PC-9 (cell line): ENCODE measurements around the gene INPP5J.

Experiments used
- EZH2 ChIP-seq: fragments of 200-600 bp; sonication (generic); IDR thresholded peaks from 2 replicates; pipeline ENCODE4 v1.8.0; 2017; ENCODE audit warnings: antibody characterized with exemption, low read depth
- TF ChIP-seq, protein P1 (sequence below): fragments of 200-600 bp; sonication (generic); conservative IDR thresholded peaks from 2 replicates; pipeline ENCODE4 v1.6.1; 2017; ENCODE audit warnings: mixed run types, antibody characterized with exemption, mild to moderate bottlenecking, moderate library complexity

DNA sequence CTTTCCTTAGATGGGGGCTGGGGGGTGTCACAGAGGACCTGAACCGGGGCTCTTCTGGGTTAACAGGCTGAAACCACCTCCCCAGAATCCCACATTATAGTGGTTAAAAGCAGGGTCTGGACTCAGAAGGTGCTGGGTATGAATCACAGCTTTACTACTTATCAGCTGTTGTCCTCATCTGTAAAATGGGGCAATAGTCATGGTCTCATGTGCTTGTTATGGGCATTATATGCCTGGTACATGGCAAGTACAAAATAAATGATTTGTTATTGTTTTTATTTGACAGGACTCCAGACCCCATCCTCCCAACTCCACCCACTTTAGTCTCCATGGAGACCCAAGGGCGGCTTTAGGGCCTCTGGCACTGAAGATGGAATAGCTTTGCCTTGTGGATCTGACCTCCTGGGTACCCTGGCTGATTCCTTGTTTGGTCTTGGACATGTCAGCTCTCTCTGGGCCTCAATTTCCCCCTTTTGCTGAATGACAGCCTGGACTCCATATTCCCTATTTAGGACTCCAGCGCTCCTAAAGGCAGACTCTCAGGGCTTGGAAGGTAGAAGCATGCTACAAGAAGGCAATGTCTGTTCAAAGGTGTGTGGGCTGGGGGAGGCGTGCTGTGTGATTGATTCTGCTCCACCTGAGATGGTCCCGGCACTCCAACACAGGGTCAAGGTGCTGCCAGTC lies 42.5 kb upstream of the INPP5J start:
- TF ChIP-seq, protein P1, sequence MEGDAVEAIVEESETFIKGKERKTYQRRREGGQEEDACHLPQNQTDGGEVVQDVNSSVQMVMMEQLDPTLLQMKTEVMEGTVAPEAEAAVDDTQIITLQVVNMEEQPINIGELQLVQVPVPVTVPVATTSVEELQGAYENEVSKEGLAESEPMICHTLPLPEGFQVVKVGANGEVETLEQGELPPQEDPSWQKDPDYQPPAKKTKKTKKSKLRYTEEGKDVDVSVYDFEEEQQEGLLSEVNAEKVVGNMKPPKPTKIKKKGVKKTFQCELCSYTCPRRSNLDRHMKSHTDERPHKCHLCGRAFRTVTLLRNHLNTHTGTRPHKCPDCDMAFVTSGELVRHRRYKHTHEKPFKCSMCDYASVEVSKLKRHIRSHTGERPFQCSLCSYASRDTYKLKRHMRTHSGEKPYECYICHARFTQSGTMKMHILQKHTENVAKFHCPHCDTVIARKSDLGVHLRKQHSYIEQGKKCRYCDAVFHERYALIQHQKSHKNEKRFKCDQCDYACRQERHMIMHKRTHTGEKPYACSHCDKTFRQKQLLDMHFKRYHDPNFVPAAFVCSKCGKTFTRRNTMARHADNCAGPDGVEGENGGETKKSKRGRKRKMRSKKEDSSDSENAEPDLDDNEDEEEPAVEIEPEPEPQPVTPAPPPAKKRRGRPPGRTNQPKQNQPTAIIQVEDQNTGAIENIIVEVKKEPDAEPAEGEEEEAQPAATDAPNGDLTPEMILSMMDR, result no peak
- TF ChIP-seq EZH2, result no peak
